ENCODE measurements around the gene FAM111A. TPM values are rescaled to one million over a fixed set of nuclear protein-coding genes. Genes with fewer than 3 reads are reported as not detected.
A peak's percentile ranks its signal among the peaks of the same experiment; 100 is the strongest.

Gene FAM111A
- polyA plus RNA-seq, 3 donors = 34.6 to 101 (median 55.7) TPM

DNA sequence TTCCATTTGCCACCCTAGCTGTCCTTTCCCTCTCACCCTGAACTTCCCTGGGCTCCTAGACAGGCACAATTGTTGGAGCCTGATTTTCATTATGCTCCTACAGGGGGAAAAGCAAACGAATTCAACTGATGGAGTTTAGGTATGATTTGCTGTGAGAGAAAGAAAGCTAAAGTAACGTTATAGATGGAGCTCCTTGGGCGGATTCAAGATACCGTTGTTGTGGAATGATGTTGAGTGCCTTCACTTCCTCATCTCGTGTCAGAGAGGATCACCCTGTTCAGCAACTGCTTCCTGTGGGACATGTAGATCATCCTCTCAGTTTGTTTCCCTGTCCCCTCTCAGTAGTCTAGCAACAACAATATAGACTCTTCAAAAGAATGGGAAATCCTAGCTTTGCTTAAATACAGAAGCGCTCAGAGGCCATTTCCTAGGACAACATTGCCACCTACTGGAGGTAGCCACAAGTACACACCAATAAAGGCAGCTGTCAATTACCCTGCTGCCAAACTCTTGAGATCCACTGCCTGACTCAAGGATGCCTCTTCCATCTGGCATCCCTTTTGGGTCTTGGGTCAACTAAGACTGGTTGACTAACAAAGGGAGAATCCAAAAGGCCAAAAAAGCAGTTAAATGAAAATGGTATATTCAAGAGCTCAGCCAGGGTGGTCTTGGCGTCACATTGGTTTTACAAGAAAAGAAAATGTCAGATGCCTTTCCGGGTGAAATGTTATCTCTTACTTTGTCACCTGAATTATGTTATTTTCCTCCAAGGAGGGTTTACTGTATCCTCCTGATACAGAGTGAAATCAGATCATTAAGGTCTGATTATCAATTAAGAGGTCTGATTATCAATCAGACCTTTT, 15.8 kb downstream of the FAM111A start:
- H3K27ac Mint-ChIP-seq = peak overlapping the region; percentile 55 to 87 (median 80)
- 0% methylated on average over 2 of the region's 8 CpGs for WGBS (ENCODE audit: insufficient coverage)

DNA sequence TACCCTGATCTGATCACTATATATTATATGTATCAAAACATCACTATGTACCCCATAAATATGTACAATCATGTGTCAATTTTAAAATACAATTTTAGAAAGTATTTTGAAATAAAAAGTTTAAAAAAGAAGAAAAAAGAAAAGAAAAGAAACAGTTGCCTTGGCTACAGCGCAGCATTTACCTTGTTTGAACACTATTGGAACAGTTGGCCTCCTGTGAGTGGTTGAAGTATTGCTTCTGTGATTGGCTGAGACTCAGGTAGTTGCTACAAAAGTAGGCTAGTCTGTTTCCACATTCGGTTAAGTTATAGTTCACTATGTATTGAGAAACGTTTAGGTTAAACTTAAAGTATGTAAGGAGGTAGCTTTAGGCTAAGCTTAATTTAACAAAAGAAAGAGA, 21.4 kb downstream of the FAM111A start:
- Histone ChIP-seq H4K20me1 (ENCODE audit: insufficient read depth, low read length) (no peaks in the 10 kb centered on the region), H3K9me3 (replicated peaks in 1 of 2; ENCODE audit: control insufficient read depth in 1 of 2, insufficient read depth in 1 of 2, low read length in 2 of 2) (no peaks in the 10 kb centered on the region), H3K4me3 (replicated peaks in 1 of 3; ENCODE audit: low read depth in 2 of 3, low read length in 3 of 3) (no peak overlapping the region), H3K27ac (ENCODE audit: low read depth in 1 of 2, low read length in 2 of 2) (no peak overlapping the region), H2AFZ (ENCODE audit: insufficient read depth, low read depth, low read length, poor library complexity, severe bottlenecking) (no peak overlapping the region), H3K36me3 (replicated peaks in 1 of 2; ENCODE audit: control insufficient read depth in 1 of 2, insufficient read depth in 2 of 2, low read length in 2 of 2) (no peaks in the 10 kb centered on the region), H3K4me1 (ENCODE audit: control insufficient read depth in 1 of 2, insufficient read depth in 2 of 2, low read length in 2 of 2) (no peaks in the 10 kb centered on the region), H3K27me3 (ENCODE audit: control insufficient read depth in 2 of 2, insufficient read depth in 2 of 2, low read length in 2 of 2) (no peaks in the 10 kb centered on the region), H3K9ac (ENCODE audit: insufficient read depth, low read length, poor library complexity, severe bottlenecking) (no peak overlapping the region), H3K4me2 (replicated peaks; ENCODE audit: extremely low read depth, low read length, poor library complexity, severe bottlenecking) (no peak overlapping the region), H3K79me2 (ENCODE audit: insufficient read depth, low read length) (no peaks in the 10 kb centered on the region)
- WGBS (ENCODE audit: insufficient coverage) = 100% methylated on average over 1 of the region's 3 CpGs
- H3K4me3 Mint-ChIP-seq = no peak overlapping the region
- TF ChIP-seq, protein P1, sequence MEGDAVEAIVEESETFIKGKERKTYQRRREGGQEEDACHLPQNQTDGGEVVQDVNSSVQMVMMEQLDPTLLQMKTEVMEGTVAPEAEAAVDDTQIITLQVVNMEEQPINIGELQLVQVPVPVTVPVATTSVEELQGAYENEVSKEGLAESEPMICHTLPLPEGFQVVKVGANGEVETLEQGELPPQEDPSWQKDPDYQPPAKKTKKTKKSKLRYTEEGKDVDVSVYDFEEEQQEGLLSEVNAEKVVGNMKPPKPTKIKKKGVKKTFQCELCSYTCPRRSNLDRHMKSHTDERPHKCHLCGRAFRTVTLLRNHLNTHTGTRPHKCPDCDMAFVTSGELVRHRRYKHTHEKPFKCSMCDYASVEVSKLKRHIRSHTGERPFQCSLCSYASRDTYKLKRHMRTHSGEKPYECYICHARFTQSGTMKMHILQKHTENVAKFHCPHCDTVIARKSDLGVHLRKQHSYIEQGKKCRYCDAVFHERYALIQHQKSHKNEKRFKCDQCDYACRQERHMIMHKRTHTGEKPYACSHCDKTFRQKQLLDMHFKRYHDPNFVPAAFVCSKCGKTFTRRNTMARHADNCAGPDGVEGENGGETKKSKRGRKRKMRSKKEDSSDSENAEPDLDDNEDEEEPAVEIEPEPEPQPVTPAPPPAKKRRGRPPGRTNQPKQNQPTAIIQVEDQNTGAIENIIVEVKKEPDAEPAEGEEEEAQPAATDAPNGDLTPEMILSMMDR (IDR thresholded peaks at IDR 0.05) = no peak
- peaks cover 0 to 2% (median 0%) of the 10 kb centered on the region in 7 donors for H3K9me3 Mint-ChIP-seq
- H3K27ac Mint-ChIP-seq = no peak overlapping the region
- H3K36me3 Mint-ChIP-seq = no peaks in the 10 kb centered on the region
- H3K27me3 Mint-ChIP-seq (ENCODE audit: low read depth in 3 of 3) = peaks cover 3 to 8% (median 3%) of the 10 kb centered on the region in 3 donors
- no peaks in the 10 kb centered on the region for H3K4me1 Mint-ChIP-seq
- intact Hi-C loops (cut with micrococcal nuclease) = no loop called here
- no peak for DNase-seq

More for the DNA sequence above, 15.8 kb downstream of the FAM111A start:
- Mint-ChIP-seq H3K36me3 (peaks cover 3 to 5% of the 10 kb centered on the region in 2 donors), H3K4me3 (peak overlapping the region; percentile 66 to 80), H3K4me1 (peaks cover 17% of the 10 kb centered on the region), H3K9me3 (peaks cover 0 to 2% (median 0%) of the 10 kb centered on the region in 7 donors), H3K27me3 (ENCODE audit: low read depth in 3 of 3) (peaks cover 0 to 2% (median 1%) of the 10 kb centered on the region in 3 donors)
- no peak overlapping the region for H3K9ac ChIP-seq (ENCODE audit: insufficient read depth, low read length, poor library complexity, severe bottlenecking)
- intact Hi-C loops (cut with micrococcal nuclease) = loop anchor here (5.0 to 10.0 kb wide), 2 partner anchors 61 to 204 kb away; no protein-coding TSS in a partner anchor
- peak overlapping the region; percentile 77 for H2AFZ ChIP-seq (ENCODE audit: insufficient read depth, low read depth, low read length, poor library complexity, severe bottlenecking)
- H3K79me2 ChIP-seq (ENCODE audit: insufficient read depth, low read length) = peaks cover 17% of the 10 kb centered on the region
- no peaks in the 10 kb centered on the region for H3K27me3 ChIP-seq (ENCODE audit: control insufficient read depth in 2 of 2, insufficient read depth in 2 of 2, low read length in 2 of 2)
- H3K36me3 ChIP-seq (replicated peaks in 1 of 2; ENCODE audit: control insufficient read depth in 1 of 2, insufficient read depth in 2 of 2, low read length in 2 of 2) = peaks cover 0 to 9% of the 10 kb centered on the region in 2 donors
- H3K4me2 ChIP-seq (replicated peaks; ENCODE audit: extremely low read depth, low read length, poor library complexity, severe bottlenecking) = peak overlapping the region; percentile 67
- H3K4me3 ChIP-seq (replicated peaks in 1 of 3; ENCODE audit: low read depth in 2 of 3, low read length in 3 of 3) = peak overlapping the region in 2 of 3 experiments; percentile 57 to 58
- H4K20me1 ChIP-seq (ENCODE audit: insufficient read depth, low read length) = no peaks in the 10 kb centered on the region
- peak overlapping the region in 1 of 2 donors; percentile 51 for H3K27ac ChIP-seq (ENCODE audit: low read depth in 1 of 2, low read length in 2 of 2)
- H3K9me3 ChIP-seq (replicated peaks in 1 of 2; ENCODE audit: control insufficient read depth in 1 of 2, insufficient read depth in 1 of 2, low read length in 2 of 2) = no peaks in the 10 kb centered on the region
- peaks cover 14 to 17% of the 10 kb centered on the region in 2 donors for H3K4me1 ChIP-seq (ENCODE audit: control insufficient read depth in 1 of 2, insufficient read depth in 2 of 2, low read length in 2 of 2)
- TF ChIP-seq, protein P1 (IDR thresholded peaks at IDR 0.05) = peak; percentile 91
- peak; percentile 72 to 86 (median 81) for DNase-seq

Measured in CD14-positive monocyte (primary cell).